ENCODE measurements around the gene CXCL8.

Gene CXCL8

GRCh38 chr4:73734530-73735001, 5.8 kb upstream of the CXCL8 start:
- H3K27ac ChIP-seq, result no peak overlapping the region
- TF ChIP-seq CTCF (conservative IDR thresholded peaks at IDR 0.05), result no peak
- no peak for TF ChIP-seq ZFX (IDR thresholded peaks at IDR 0.05)

- no peak overlapping the region for H3K27ac ChIP-seq
- no peak for TF ChIP-seq CTCF (conservative IDR thresholded peaks at IDR 0.05)
These were observed 5.1 kb upstream of the CXCL8 start for GRCh38 chr4:73735231-73735630.

- no peak for TF ChIP-seq CTCF (conservative IDR thresholded peaks at IDR 0.05)
- no peak for TF ChIP-seq ZFX (IDR thresholded peaks at IDR 0.05)
- no peak overlapping the region for H3K27ac ChIP-seq
These were observed 821 bp downstream of the CXCL8 start for GRCh38 chr4:73741031-73741749.

GRCh38 chr4:73741750-73742489, 1.6 kb downstream of the CXCL8 start:
- no peak overlapping the region for H3K27ac ChIP-seq
- TF ChIP-seq ZFX (IDR thresholded peaks at IDR 0.05), result no peak
- no peak for TF ChIP-seq CTCF (conservative IDR thresholded peaks at IDR 0.05)

GRCh38 chr4:73742490-73743160, 2.3 kb downstream of the CXCL8 start:
- H3K27ac ChIP-seq, result no peak overlapping the region
- TF ChIP-seq ZFX (IDR thresholded peaks at IDR 0.05) (no peak), CTCF (conservative IDR thresholded peaks at IDR 0.05) (no peak)

- no peak for TF ChIP-seq ZFX (IDR thresholded peaks at IDR 0.05)
- TF ChIP-seq CTCF (conservative IDR thresholded peaks at IDR 0.05), result no peak
- H3K27ac ChIP-seq, result no peak overlapping the region
These were observed 2.9 kb downstream of the CXCL8 start for GRCh38 chr4:73743281-73743680.

- H3K27ac ChIP-seq, result no peak overlapping the region
- TF ChIP-seq CTCF (conservative IDR thresholded peaks at IDR 0.05) (no peak), ZFX (IDR thresholded peaks at IDR 0.05) (no peak)
These were observed 3.4 kb downstream of the CXCL8 start for GRCh38 chr4:73743795-73744194.
